Activated B cell treated with CpG ODN at 0.5 μM for 24 hours (primary cell): ENCODE data around the gene SGK1. TPM values are rescaled to one million over a fixed set of nuclear protein-coding genes. Genes with fewer than 3 reads are reported as not detected.

Experiments
- ATAC-seq: fragments of 200-7000 bp; cut with Tn5 transposase; one replicate; pipeline ENCODE4 v1.10.0; 2021; ENCODE audit warnings: low read depth, mild to moderate bottlenecking, moderate library complexity
- CTCF ChIA-PET: fragments of 350-600 bp; sonication (Branson Sonifier 250); formaldehyde crosslinking; loops from one replicate; lab custom pipeline; 2021; ENCODE audit warnings: antibody characterized with exemption; lab: Charles Lee
- POLR2A ChIA-PET: fragments of 350-600 bp; sonication (Branson Sonifier 250); formaldehyde crosslinking; loops from one replicate; lab custom pipeline; 2021; ENCODE audit warnings: antibody characterized with exemption; lab: Charles Lee
- DNase-seq: peaks from one replicate; pipeline ENCODE4 v3.0.0; 2022
- H3K27ac Mint-ChIP-seq: one replicate; pipeline ENCODE4 v1.8.0; 2020; ENCODE audit warnings: mixed read lengths
- H3K27me3 Mint-ChIP-seq: one replicate; pipeline ENCODE4 v1.8.0; 2021; ENCODE audit warnings: mixed read lengths
- H3K36me3 Mint-ChIP-seq: one replicate; pipeline ENCODE4 v1.8.0; 2021; ENCODE audit warnings: low read depth, mixed read lengths
- H3K4me1 Mint-ChIP-seq: one replicate; pipeline ENCODE4 v1.8.0; 2021; ENCODE audit warnings: mixed read lengths
- H3K4me3 Mint-ChIP-seq: one replicate; pipeline ENCODE4 v1.8.0; 2020; ENCODE audit warnings: mild to moderate bottlenecking, mixed read lengths
- H3K9me3 Mint-ChIP-seq: one replicate; pipeline ENCODE4 v1.8.0; 2020; ENCODE audit warnings: mixed read lengths
- intact Hi-C: fragments of 100-400 bp; cut with micrococcal nuclease; formaldehyde crosslinking; loops from one replicate; pipeline ENCODE4 v1.15.1; 2024
- total RNA-seq: library from RNA; stranded (reverse); gene quantifications from 2 replicates; pipeline ENCODE4 v1.2.3, GENCODE V29; 2022
- TF ChIP-seq, protein P1 (sequence below): fragments of 200-600 bp; IDR thresholded peaks from one replicate; pipeline ENCODE4 v1.8.0; 2022; ENCODE audit warnings: antibody characterized with exemption, mild to moderate bottlenecking

The SGK1 gene
- total RNA-seq, 1 donor from 2014 or later = 36.2 TPM

DNA sequence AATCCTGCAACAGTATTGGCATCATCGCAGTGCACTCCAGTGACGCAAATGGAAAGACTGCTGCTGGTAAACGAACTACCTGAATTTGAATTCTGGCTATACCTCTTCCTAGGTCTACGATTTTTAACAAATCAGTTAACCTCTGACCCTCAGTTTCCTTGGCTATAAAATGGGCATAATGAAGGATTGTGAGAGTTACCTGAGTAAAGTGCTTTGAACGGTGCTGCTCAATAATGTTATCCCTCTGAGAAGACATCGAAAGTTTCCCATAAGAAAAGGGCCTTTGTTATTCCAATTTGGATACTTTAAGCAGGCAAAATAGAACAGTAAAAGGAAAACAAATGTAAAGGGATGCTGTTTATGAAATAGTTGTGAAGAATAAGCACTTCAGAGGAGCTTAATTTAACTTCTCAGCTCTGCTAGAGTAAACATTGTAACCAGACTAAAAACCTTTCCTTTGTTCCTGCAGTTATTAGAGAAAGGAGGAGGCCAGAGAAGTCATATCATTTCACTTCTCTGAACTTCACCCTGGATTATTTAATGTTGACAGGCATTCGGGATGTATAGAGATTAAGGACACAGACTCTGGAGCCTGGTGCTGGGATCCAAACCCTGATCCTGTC is 5.8 kb downstream of the SGK1 start:
- H3K36me3 Mint-ChIP-seq = no peaks in the 10 kb centered on the region
- H3K27me3 Mint-ChIP-seq = peaks cover 7% of the 10 kb centered on the region
- intact Hi-C loops = no loop called here
- H3K9me3 Mint-ChIP-seq = no peaks in the 10 kb centered on the region
- POLR2A ChIA-PET = no interaction called here
- H3K4me1 Mint-ChIP-seq = peaks cover 1% of the 10 kb centered on the region
- H3K27ac Mint-ChIP-seq = no peak overlapping the region
- CTCF ChIA-PET = interaction anchor here (1.0 kb wide), 1 partner anchor 134 kb away, joined by 4 read pairs; no protein-coding TSS in a partner anchor
- DNase-seq = no peak
- no peak overlapping the region for H3K4me3 Mint-ChIP-seq
- TF ChIP-seq, protein P1, sequence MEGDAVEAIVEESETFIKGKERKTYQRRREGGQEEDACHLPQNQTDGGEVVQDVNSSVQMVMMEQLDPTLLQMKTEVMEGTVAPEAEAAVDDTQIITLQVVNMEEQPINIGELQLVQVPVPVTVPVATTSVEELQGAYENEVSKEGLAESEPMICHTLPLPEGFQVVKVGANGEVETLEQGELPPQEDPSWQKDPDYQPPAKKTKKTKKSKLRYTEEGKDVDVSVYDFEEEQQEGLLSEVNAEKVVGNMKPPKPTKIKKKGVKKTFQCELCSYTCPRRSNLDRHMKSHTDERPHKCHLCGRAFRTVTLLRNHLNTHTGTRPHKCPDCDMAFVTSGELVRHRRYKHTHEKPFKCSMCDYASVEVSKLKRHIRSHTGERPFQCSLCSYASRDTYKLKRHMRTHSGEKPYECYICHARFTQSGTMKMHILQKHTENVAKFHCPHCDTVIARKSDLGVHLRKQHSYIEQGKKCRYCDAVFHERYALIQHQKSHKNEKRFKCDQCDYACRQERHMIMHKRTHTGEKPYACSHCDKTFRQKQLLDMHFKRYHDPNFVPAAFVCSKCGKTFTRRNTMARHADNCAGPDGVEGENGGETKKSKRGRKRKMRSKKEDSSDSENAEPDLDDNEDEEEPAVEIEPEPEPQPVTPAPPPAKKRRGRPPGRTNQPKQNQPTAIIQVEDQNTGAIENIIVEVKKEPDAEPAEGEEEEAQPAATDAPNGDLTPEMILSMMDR = no peak
- ATAC-seq = no peak

DNA sequence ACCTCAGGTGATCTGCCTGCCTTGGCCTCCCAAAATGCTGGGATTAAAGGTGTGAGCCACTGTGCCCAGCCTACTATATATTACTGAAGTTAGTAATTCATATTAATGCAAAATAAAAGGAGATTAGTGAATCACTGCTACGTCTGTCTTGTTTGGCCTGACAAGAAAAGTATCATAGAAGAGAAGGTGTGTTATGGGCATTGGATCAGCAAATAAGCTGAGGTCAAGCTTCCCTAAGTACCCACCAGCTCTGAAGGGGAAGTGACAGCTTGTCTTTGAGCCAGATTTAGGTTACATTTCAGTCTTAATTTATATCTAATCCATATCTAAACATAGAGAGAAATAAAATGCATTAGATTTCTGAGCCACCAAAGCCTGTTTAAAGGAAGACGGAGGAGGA is 7.1 kb downstream of the SGK1 start:
- no peaks in the 10 kb centered on the region for H3K4me1 Mint-ChIP-seq
- no peak overlapping the region for H3K27ac Mint-ChIP-seq

DNA sequence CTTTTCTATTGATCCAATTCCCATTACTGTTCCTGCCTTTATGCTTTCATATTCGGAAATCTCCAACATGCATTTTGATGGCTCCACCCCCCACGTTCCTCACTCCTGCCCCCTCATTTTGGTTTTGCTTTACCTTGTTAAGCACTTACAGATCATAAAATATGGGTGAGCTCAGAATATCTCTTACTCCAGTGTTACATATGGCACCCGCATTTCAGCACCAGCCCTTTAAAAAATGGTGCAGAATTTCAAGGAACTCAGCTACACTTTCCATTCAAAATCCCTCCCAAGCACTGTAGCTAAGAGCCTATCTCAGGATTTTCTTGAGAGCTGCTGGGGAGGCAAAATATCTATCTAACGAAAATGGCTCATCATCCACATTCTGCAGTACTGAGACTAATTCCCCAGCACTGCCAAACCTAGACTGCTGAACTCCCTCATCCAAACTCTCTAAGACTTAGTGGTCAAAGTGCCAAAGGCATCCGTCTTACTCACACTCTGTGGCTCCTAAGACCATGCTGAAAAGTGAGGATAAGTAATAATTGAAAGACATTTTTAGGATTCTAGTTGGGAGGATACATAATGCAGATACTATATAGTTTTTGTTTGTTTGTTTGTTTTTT is 7.8 kb downstream of the SGK1 start:
- POLR2A ChIA-PET = no interaction called here
- ATAC-seq = no peak
- DNase-seq = no peak
- Mint-ChIP-seq H3K9me3 (no peaks in the 10 kb centered on the region), H3K27me3 (peaks cover 2% of the 10 kb centered on the region), H3K4me3 (no peak overlapping the region), H3K4me1 (no peaks in the 10 kb centered on the region), H3K36me3 (no peaks in the 10 kb centered on the region), H3K27ac (no peak overlapping the region)
- TF ChIP-seq, protein P1 = no peak
- intact Hi-C loops = no loop called here
- CTCF ChIA-PET = no interaction called here

More for the DNA sequence above, 7.1 kb downstream of the SGK1 start:
- intact Hi-C loops = no loop called here
- CTCF ChIA-PET = no interaction called here
- H3K9me3 Mint-ChIP-seq = no peaks in the 10 kb centered on the region
- no peak for DNase-seq
- POLR2A ChIA-PET = interaction anchor here (0.5 kb wide), 1 partner anchor 209 kb away, joined by 3 read pairs; no protein-coding TSS in a partner anchor
- no peak overlapping the region for H3K4me3 Mint-ChIP-seq
- no peak for ATAC-seq
- H3K27me3 Mint-ChIP-seq = peaks cover 2% of the 10 kb centered on the region
- TF ChIP-seq, protein P1 = no peak
- no peaks in the 10 kb centered on the region for H3K36me3 Mint-ChIP-seq

DNA sequence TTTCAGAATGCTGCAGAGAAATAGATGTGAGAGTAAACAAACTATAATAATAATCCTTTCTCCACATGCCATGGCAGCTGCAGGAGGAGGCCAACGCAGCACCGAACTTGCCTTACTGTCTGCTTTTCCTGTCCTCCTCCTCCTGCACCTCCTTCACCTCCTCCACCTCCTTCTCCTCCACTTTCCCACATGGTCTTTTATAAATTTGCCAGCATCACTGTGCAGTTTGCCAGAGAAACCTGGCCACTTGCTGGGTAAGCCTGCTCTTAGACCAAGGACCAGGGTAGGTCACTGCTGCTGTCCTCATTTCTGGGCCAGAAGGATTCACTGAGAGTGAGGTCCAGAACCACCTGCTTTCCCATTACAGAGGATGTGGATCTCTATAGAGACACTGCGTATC is 8.7 kb downstream of the SGK1 start:
- Mint-ChIP-seq H3K4me1 (no peaks in the 10 kb centered on the region), H3K27ac (no peak overlapping the region), H3K4me3 (no peak overlapping the region), H3K27me3 (peaks cover 2% of the 10 kb centered on the region), H3K36me3 (no peaks in the 10 kb centered on the region), H3K9me3 (no peaks in the 10 kb centered on the region)
- TF ChIP-seq, protein P1 = no peak
- intact Hi-C loops = no loop called here
- ATAC-seq (no peak), DNase-seq (no peak)
- ChIA-PET CTCF (no interaction called here), POLR2A (no interaction called here)

DNA sequence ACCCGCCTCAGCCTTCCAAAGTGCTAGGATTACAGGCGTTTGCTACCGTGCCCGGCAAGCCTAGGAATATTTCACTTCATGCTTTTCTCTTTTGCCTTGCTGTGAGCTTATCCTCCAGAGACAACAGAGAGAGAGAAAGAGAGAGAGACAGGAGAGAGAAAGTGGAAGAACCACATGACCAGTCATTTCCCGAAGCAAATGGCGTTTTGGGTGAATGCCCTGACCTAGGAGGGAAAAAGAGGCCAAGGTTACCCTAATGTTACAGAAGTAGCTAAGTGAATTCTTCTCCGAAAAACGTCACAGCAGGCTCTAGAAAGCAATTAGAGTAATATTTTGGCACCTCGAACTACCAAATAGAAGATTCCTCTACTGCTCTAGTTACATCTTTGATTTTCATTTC is 9.1 kb downstream of the SGK1 start:
- no peak for ATAC-seq
- ChIA-PET CTCF (no interaction called here), POLR2A (no interaction called here)

More for the DNA sequence above, 9.1 kb downstream of the SGK1 start:
- Mint-ChIP-seq H3K36me3 (no peaks in the 10 kb centered on the region), H3K27me3 (peaks cover 2% of the 10 kb centered on the region), H3K9me3 (no peaks in the 10 kb centered on the region), H3K4me1 (no peaks in the 10 kb centered on the region), H3K27ac (no peak overlapping the region), H3K4me3 (no peak overlapping the region)
- intact Hi-C loops = no loop called here
- TF ChIP-seq, protein P1 = no peak
- DNase-seq = no peak
